ENCODE data around the gene CTSW. TPM values are rescaled to one million over a fixed set of nuclear protein-coding genes. Genes with fewer than 3 reads are reported as not detected.
A peak's percentile ranks its signal among the peaks of the same experiment; 100 is the strongest.

CTSW gene
- total RNA-seq, 3 donors from 2014 or later (not counting 1 experiment from before 2014, with no cell fraction given), result 765 to 1,016 (median 976) TPM

GRCh38 chr11:65884716-65885092 lies 5.1 kb downstream of the CTSW start:
- ATAC-seq (peak; percentile 48 to 63 (median 56)), DNase-seq (peak; percentile 82 to 92)
- peak; percentile 99 for TF ChIP-seq CTCF (IDR thresholded peaks at IDR 0.05)
- Mint-ChIP-seq H3K27me3 (ENCODE audit: low read depth in 2 of 2) (no peaks in the 10 kb centered on the region), H3K4me1 (peaks cover 57 to 79% of the 10 kb centered on the region in 2 donors), H3K4me3 (peak overlapping the region; percentile 59), H3K9me3 (no peaks in the 10 kb centered on the region), H3K36me3 (no peaks in the 10 kb centered on the region), H3K27ac (peak overlapping the region; percentile 83 to 84)
- intact Hi-C loops (cut with micrococcal nuclease), result loop anchor here (1.0 kb wide), 1 partner anchor 105 kb away; no protein-coding TSS in a partner anchor
- Histone ChIP-seq H3K27ac (ENCODE audit: low read length) (peak overlapping the region; percentile 20), H3K4me3 (ENCODE audit: low read length) (no peak overlapping the region), H3K27me3 (ENCODE audit: control insufficient read depth, insufficient read depth, low read length) (no peaks in the 10 kb centered on the region), H3K4me1 (ENCODE audit: control insufficient read depth, insufficient read depth, low read length) (peaks cover 76% of the 10 kb centered on the region), H3K36me3 (ENCODE audit: control insufficient read depth, insufficient read depth, low read length) (peaks cover 34% of the 10 kb centered on the region), H3K9me3 (ENCODE audit: control insufficient read depth, insufficient read depth, low read length) (no peaks in the 10 kb centered on the region)
- 23% methylated on average over 9 of the region's 9 CpGs for WGBS (ENCODE audit: insufficient coverage)

GRCh38 chr11:65885231-65885630 lies 5.6 kb downstream of the CTSW start:
- Mint-ChIP-seq H3K36me3 (no peaks in the 10 kb centered on the region), H3K9me3 (no peaks in the 10 kb centered on the region), H3K4me1 (peaks cover 62 to 79% of the 10 kb centered on the region in 2 donors), H3K4me3 (no peak overlapping the region), H3K27ac (peak overlapping the region; percentile 83 to 84), H3K27me3 (ENCODE audit: low read depth in 2 of 2) (no peaks in the 10 kb centered on the region)
- Histone ChIP-seq H3K4me1 (ENCODE audit: control insufficient read depth, insufficient read depth, low read length) (peaks cover 76% of the 10 kb centered on the region), H3K27ac (ENCODE audit: low read length) (peak overlapping the region; percentile 20), H3K27me3 (ENCODE audit: control insufficient read depth, insufficient read depth, low read length) (no peaks in the 10 kb centered on the region), H3K4me3 (ENCODE audit: low read length) (no peak overlapping the region), H3K9me3 (ENCODE audit: control insufficient read depth, insufficient read depth, low read length) (no peaks in the 10 kb centered on the region), H3K36me3 (ENCODE audit: control insufficient read depth, insufficient read depth, low read length) (peaks cover 34% of the 10 kb centered on the region)
- intact Hi-C loops (cut with micrococcal nuclease), result no loop called here
- WGBS (ENCODE audit: insufficient coverage), result 98% methylated on average over 7 of the region's 7 CpGs
- ATAC-seq, result no peak
- no peak for DNase-seq
- no peak for TF ChIP-seq CTCF (IDR thresholded peaks at IDR 0.05)

GRCh38 chr11:65885808-65886536 lies 6.3 kb downstream of the CTSW start:
- peak overlapping the region; percentile 88 for H3K4me3 Mint-ChIP-seq

More at GRCh38 chr11:65885808-65886536, 6.3 kb downstream of the CTSW start:
- ATAC-seq (no peak), DNase-seq (no peak)
- intact Hi-C loops (cut with micrococcal nuclease), result no loop called here
- peaks cover 69% of the 10 kb centered on the region for H3K4me1 ChIP-seq (ENCODE audit: control insufficient read depth, insufficient read depth, low read length)
- no peak overlapping the region for H3K4me3 ChIP-seq (ENCODE audit: low read length)
- Mint-ChIP-seq H3K4me1 (peaks cover 57 to 73% of the 10 kb centered on the region in 2 donors), H3K27ac (peak overlapping the region; percentile 78 to 96), H3K36me3 (no peaks in the 10 kb centered on the region), H3K9me3 (no peaks in the 10 kb centered on the region), H3K27me3 (ENCODE audit: low read depth in 2 of 2) (no peaks in the 10 kb centered on the region)
- no peaks in the 10 kb centered on the region for H3K27me3 ChIP-seq (ENCODE audit: control insufficient read depth, insufficient read depth, low read length)
- peaks cover 34% of the 10 kb centered on the region for H3K36me3 ChIP-seq (ENCODE audit: control insufficient read depth, insufficient read depth, low read length)
- H3K9me3 ChIP-seq (ENCODE audit: control insufficient read depth, insufficient read depth, low read length), result no peaks in the 10 kb centered on the region
- H3K27ac ChIP-seq (ENCODE audit: low read length), result no peak overlapping the region
- 91% methylated on average over 7 of the region's 12 CpGs for WGBS (ENCODE audit: insufficient coverage)
- no peak for TF ChIP-seq CTCF (IDR thresholded peaks at IDR 0.05)
